Heart right ventricle (tissue), 16 donors: ENCODE data around the gene IL19. TPM values are rescaled to one million over a fixed set of nuclear protein-coding genes. Genes with fewer than 3 reads are reported as not detected.

Source experiments
- ATAC-seq, 8 donors: fragments of 200-7000 bp; cut with Tn5 transposase; one replicate each; pipeline ENCODE4 v1.9.1; 2020; ENCODE audit warnings: mild to moderate bottlenecking in 8 of 8, moderate library complexity in 8 of 8, moderate number of reproducible peaks in 1 of 8
- DNase-seq, 2 donors: peaks; one replicate each; pipeline ENCODE4 v3.0.0-alpha.2; 2020
- H3K27ac ChIP-seq, 10 donors: fragments of 200-600 bp; sonication (generic) in 2 of 10; one replicate each; pipeline versions ENCODE4 v1.5.0 to v1.8.0; 2020 to 2022; ENCODE audit warnings: mild to moderate bottlenecking in 3 of 10
- H3K27me3 ChIP-seq, 7 donors: fragments of 200-600 bp; one replicate each; pipeline ENCODE4 v1.8.0; 2021 to 2022; ENCODE audit warnings: mild to moderate bottlenecking in 2 of 7
- H3K36me3 ChIP-seq, 9 donors: fragments of 200-600 bp; sonication (generic) in 1 of 9; one replicate each; pipeline versions ENCODE4 v1.5.0 to v1.8.0; 2020 to 2022; ENCODE audit warnings: mild to moderate bottlenecking in 2 of 9
- H3K4me1 ChIP-seq, 9 donors: fragments of 200-600 bp; sonication (generic) in 1 of 9; one replicate each; pipeline versions ENCODE4 v1.5.0 to v1.8.0; 2020 to 2022; ENCODE audit warnings: mild to moderate bottlenecking in 4 of 9
- H3K4me3 ChIP-seq, 10 donors: fragments of 200-600 bp; sonication (generic) in 2 of 10; one replicate each; pipeline versions ENCODE4 v1.5.0 to v1.8.0; 2020 to 2022; ENCODE audit warnings: mild to moderate bottlenecking in 7 of 10, moderate library complexity in 2 of 10
- H3K9me3 ChIP-seq, 11 donors: fragments of 200-600 bp in 10 of 11; sonication (generic) in 2 of 11; one replicate each; pipeline versions ENCODE4 v1.5.0 to v1.8.0; 2013 to 2022; ENCODE audit warnings: mild to moderate bottlenecking in 2 of 11, control low read depth in 1 of 11, moderate library complexity in 1 of 11
- WGBS, 2 donors: extraction: QIAGEN DNeasy Blood & Tissue Kit; methylation state at CpG; one replicate each; pipeline ENCODE4 v1.1.7; 2013; ENCODE audit warnings: inconsistent platforms in 1 of 2; 5-methylcytosine and 5-hydroxymethylcytosine counted together
- intact Hi-C, 10 donors: fragments of 100-400 bp; cut with DNase I; formaldehyde crosslinking; loops; one replicate each; pipeline versions ENCODE4 v1.11.1 to v1.14.2; 2022
- polyA plus RNA-seq, 2 donors: library from polyadenylated mRNA; stranded (reverse); fragments of 200-250 nt; gene quantifications; one replicate each; pipeline ENCODE4 v1.2.3, GENCODE V29; 2013
- total RNA-seq, 10 donors: library from RNA; stranded (reverse); fragmentation: NEBNext Ultra II Directional in 3 of 10; extraction: Animal tissue kit (Norgen Biotek cat#: 25700) in 3 of 10; gene quantifications; one replicate each; pipeline versions ENCODE4 v1.2.1 to v1.2.4, GENCODE V29; 2021 to 2023
- TF ChIP-seq, protein P1 (sequence below), 9 donors: fragments of 200-600 bp; sonication (generic) in 2 of 9; IDR thresholded peaks; one replicate each; pipeline versions ENCODE4 v1.5.0 to v1.8.0; 2021 to 2022; ENCODE audit warnings: antibody characterized with exemption in 9 of 9, mild to moderate bottlenecking in 5 of 9, moderate library complexity in 1 of 9
- donor health status: Arrhythmogenic right ventricular cardiomyopathy.
- donor health status: ischemic (EF 13 %, LVEDD 7.1; RV severe dilation, severe dysfunction).
- donor health status: healthy with polysubstance abuse.
- donor health status: DM: no; HTN: yes; CAD: no.
- donor health status: DM: no; HTN: no; CAD: no.
- donor health status: ischemic (EF 25% LVEDD 6.9; RV normal size, moderate dysfunction).
- donor health status: ischemic (EF 25% LVEDD 5.7; RV mildly dilated, moderate dysfunction).
- donor health status: healthy.
- donor health status: DM: yes; HTN: yes; CAD: no.
- donor health status: Ischemic cardiomyopathy.
- donor health status: ischemic (EF 35%, LVEDD 5.7; RV mildly dilated, moderate dysfunction).
- donor health status: nonischemic (EF 11% LVEDD 7.7; RV severe dilation, severe dysfunction).
- donor health status: DM: yes; HTN: yes; CAD: no.
- donor health status: PGD.
- donor health status: ischemic (EF 29% LVEDD 5.4; RV normal size, mild dysfunction).
- donor health status: nonischemic (EF 23%, LVEDD 6.1; RV moderate dilation, normal function).

IL19 gene
- total and polyA plus RNA-seq, 12 donors: not detected

- peaks cover 0 to 18% (median 10%) of the 10 kb centered on the region in 11 donors for H3K9me3 ChIP-seq
- H3K4me3 ChIP-seq: no peak overlapping the region
- WGBS, 2 donors: 58 to 69% methylated on average over 2 of the region's 2 CpGs
- intact Hi-C loops: loop anchor here in 9 of 10 donors (2.0 to 10.0 kb wide), 12 partner anchors 56 to 178 kb away; partner anchors contain the start of genes DYRK3 (in 2 of the 9) and IL20 (in 1 of the 9)
- ATAC-seq (peak in 7 of 8 donors; percentile 68 to 85 (median 75)), DNase-seq (peak in 1 of 2 donors; percentile 34)
- H3K4me1 ChIP-seq: peaks cover 0 to 17% (median 0%) of the 10 kb centered on the region in 9 donors
- peaks cover 0 to 4% (median 0%) of the 10 kb centered on the region in 7 donors for H3K27me3 ChIP-seq
- TF ChIP-seq, protein P1, sequence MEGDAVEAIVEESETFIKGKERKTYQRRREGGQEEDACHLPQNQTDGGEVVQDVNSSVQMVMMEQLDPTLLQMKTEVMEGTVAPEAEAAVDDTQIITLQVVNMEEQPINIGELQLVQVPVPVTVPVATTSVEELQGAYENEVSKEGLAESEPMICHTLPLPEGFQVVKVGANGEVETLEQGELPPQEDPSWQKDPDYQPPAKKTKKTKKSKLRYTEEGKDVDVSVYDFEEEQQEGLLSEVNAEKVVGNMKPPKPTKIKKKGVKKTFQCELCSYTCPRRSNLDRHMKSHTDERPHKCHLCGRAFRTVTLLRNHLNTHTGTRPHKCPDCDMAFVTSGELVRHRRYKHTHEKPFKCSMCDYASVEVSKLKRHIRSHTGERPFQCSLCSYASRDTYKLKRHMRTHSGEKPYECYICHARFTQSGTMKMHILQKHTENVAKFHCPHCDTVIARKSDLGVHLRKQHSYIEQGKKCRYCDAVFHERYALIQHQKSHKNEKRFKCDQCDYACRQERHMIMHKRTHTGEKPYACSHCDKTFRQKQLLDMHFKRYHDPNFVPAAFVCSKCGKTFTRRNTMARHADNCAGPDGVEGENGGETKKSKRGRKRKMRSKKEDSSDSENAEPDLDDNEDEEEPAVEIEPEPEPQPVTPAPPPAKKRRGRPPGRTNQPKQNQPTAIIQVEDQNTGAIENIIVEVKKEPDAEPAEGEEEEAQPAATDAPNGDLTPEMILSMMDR (IDR thresholded peaks at IDR 0.05): peak in 8 of 9 donors; percentile 21 to 56 (median 48)
- no peak overlapping the region for H3K27ac ChIP-seq
- H3K36me3 ChIP-seq: no peaks in the 10 kb centered on the region
Observed at GRCh38 chr1:206808615-206809014, 38.0 kb downstream of the IL19 start.

DNA sequence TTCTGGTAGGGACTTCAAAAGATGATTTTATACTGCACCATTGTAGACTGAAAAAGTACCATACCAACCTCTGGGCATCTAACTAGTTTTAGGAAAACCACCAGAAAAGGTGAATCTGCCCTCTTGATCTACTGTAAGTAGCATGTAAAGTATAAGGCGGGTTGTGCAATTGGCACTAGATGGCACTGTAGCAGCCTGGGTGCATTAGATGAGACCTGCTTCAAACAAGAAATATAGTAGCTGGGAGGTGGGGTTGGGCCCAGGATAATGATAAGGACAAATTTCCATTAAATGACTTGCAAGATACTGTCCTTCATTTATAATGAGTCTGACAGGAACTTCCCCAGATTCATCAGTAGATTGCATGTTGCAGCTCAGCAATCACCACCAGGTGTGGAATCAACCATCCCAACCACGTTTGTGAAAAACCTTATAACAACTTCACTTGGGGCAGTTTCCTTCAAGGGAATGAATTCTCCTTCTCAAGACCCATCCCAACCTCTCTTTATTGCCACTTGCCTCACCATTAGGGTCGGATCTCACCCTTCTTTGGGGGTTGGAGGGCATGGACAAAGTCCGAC is 39.0 kb downstream of the IL19 start:
- Histone ChIP-seq H3K9me3 (peaks cover 0 to 22% (median 10%) of the 10 kb centered on the region in 11 donors), H3K4me3 (no peak overlapping the region), H3K36me3 (no peaks in the 10 kb centered on the region), H3K27ac (no peak overlapping the region), H3K27me3 (peaks cover 0 to 4% (median 0%) of the 10 kb centered on the region in 7 donors), H3K4me1 (peaks cover 0 to 13% (median 5%) of the 10 kb centered on the region in 9 donors)
- TF ChIP-seq, protein P1 (IDR thresholded peaks at IDR 0.05): peak in 7 of 9 donors; percentile 36 to 54 (median 45)
- intact Hi-C loops: loop anchor here in 9 of 10 donors (2.0 to 10.0 kb wide), 13 partner anchors 55 to 179 kb away; partner anchors contain the start of genes DYRK3 (in 2 of the 9) and IL20 (in 1 of the 9)
- ATAC-seq (peak in 5 of 8 donors; percentile 29 to 70 (median 58)), DNase-seq (no peak)
- WGBS, 2 donors: 75 to 77% methylated on average over 4 of the region's 4 CpGs

DNA sequence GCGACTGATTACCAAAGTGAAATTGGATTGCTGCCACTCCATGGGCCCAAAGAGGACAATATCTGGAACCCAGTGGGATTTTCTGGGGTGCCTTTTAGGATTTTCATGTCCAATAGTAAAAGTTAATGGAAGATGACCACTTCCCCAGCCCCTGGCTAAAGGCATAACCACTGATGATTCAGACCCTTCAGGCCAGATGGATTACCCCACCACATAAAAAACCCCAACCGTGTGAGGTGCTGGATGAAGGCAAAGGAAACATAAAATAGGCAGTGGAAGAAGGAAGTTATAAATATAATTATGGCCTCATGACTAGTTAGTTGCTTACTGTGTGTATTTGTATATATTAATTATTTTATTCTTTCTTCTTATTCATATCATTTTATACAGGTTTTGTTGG is 41.9 kb downstream of the IL19 start:
- intact Hi-C loops: loop anchor here in 4 of 10 donors (5.0 kb wide), 2 partner anchors 100 to 105 kb away; no protein-coding TSS in a partner anchor
- TF ChIP-seq, protein P1 (IDR thresholded peaks at IDR 0.05): no peak
- peaks cover 0 to 22% (median 10%) of the 10 kb centered on the region in 11 donors for H3K9me3 ChIP-seq
- DNase-seq (no peak), ATAC-seq (no peak)
- H3K36me3 ChIP-seq: no peaks in the 10 kb centered on the region
- H3K4me1 ChIP-seq: peaks cover 0 to 24% (median 15%) of the 10 kb centered on the region in 9 donors
- H3K4me3 ChIP-seq: no peak overlapping the region
- no peaks in the 10 kb centered on the region for H3K27me3 ChIP-seq
- no peak overlapping the region for H3K27ac ChIP-seq
- WGBS, 2 donors: 86 to 96% methylated on average over 2 of the region's 2 CpGs

GRCh38 chr1:206814716-206815341 is 44.3 kb downstream of the IL19 start:
- no peaks in the 10 kb centered on the region for H3K27me3 ChIP-seq
- TF ChIP-seq, protein P1 (IDR thresholded peaks at IDR 0.05): no peak
- H3K4me1 ChIP-seq: peaks cover 0 to 20% (median 15%) of the 10 kb centered on the region in 9 donors
- peaks cover 0 to 22% (median 10%) of the 10 kb centered on the region in 11 donors for H3K9me3 ChIP-seq
- ATAC-seq (peak in 5 of 8 donors; percentile 25 to 67 (median 50)), DNase-seq (peak in 1 of 2 donors; percentile 34)
- peak overlapping the region in 1 of 10 donors; percentile 23 for H3K27ac ChIP-seq
- no peaks in the 10 kb centered on the region for H3K36me3 ChIP-seq
- intact Hi-C loops: loop anchor here in 6 of 10 donors (2.0 to 5.0 kb wide), 3 partner anchors 97 to 102 kb away; no protein-coding TSS in a partner anchor
- 27 to 28% methylated on average over 2 of the region's 2 CpGs for WGBS, 2 donors
- H3K4me3 ChIP-seq: no peak overlapping the region
